Smooth muscle cell (in vitro differentiated cells): ENCODE measurements around the gene ANXA6. TPM values are rescaled to one million over a fixed set of nuclear protein-coding genes. Genes with fewer than 3 reads are reported as not detected.

ENCODE experiments used
- DNase-seq: peaks from one replicate; lab custom pipeline; 2025; ENCODE audit not compliant: unreplicated experiment; lab: John Stamatoyannopoulos, UW
- H2AFZ ChIP-seq: fragments of 200-600 bp; sonication (generic); 2 replicates; pipeline ENCODE4 v1.6.0; 2016; ENCODE audit warnings: antibody characterized with exemption, low read depth, mild to moderate bottlenecking
- H3F3A ChIP-seq: fragments of 200-600 bp; sonication (generic); 2 replicates; pipeline ENCODE4 v1.6.0; 2017; ENCODE audit warnings: antibody characterized with exemption, low read depth
- H3K27ac ChIP-seq: fragments of 200-600 bp; sonication (generic); 2 replicates; pipeline ENCODE4 v1.5.1; 2016; ENCODE audit warnings: low read depth, mild to moderate bottlenecking
- H3K27me3 ChIP-seq: fragments of 200-600 bp; sonication (generic); 2 replicates; pipeline ENCODE4 v1.6.1; 2016; ENCODE audit warnings: low read depth, mild to moderate bottlenecking
- H3K36me3 ChIP-seq: fragments of 200-600 bp; sonication (generic); 2 replicates; pipeline ENCODE4 v1.5.1; 2016; ENCODE audit warnings: low read depth
- H3K4me1 ChIP-seq: fragments of 200-600 bp; sonication (generic); 2 replicates; pipeline ENCODE4 v1.5.1; 2016; ENCODE audit warnings: low read depth
- H3K4me2 ChIP-seq: fragments of 200-600 bp; sonication (generic); 2 replicates; pipeline ENCODE4 v1.6.0; 2016; ENCODE audit warnings: mild to moderate bottlenecking
- H3K4me3 ChIP-seq: fragments of 200-600 bp; sonication (generic); 2 replicates; pipeline ENCODE4 v1.5.1; 2016; ENCODE audit warnings: mild to moderate bottlenecking
- H3K79me2 ChIP-seq: fragments of 200-600 bp; sonication (generic); 2 replicates; pipeline ENCODE4 v1.6.0; 2016; ENCODE audit warnings: low read depth, mild to moderate bottlenecking
- H3K9ac ChIP-seq: fragments of 200-600 bp; sonication (generic); 2 replicates; pipeline ENCODE4 v1.6.0; 2016; ENCODE audit warnings: low read depth
- H3K9me3 ChIP-seq: fragments of 200-600 bp; sonication (generic); replicated peaks from 2 replicates; pipeline ENCODE4 v1.5.1; 2016; ENCODE audit warnings: low read depth
- H4K20me1 ChIP-seq: fragments of 200-600 bp; sonication (generic); 2 replicates; pipeline ENCODE4 v1.6.0; 2016; ENCODE audit warnings: low read depth
- WGBS: methylation state at CpG from one replicate; pipeline ENCODE4 v1.1.7; 2016; ENCODE audit warnings: low lambda C conversion rate; 5-methylcytosine and 5-hydroxymethylcytosine counted together
- polyA plus RNA-seq: library from polyadenylated mRNA; unstranded; fragments of >200 nt; fragmentation: Nextera tagmentation; extraction: Ambion mirVana; gene quantifications from 2 replicates; pipeline ENCODE4 v1.2.1, GENCODE V29; 2016
- total RNA-seq: library from RNA; depleted of rRNA; stranded (reverse); fragments of >200 nt; gene quantifications from 2 replicates; pipeline ENCODE4 v1.2.3, GENCODE V29; 2014
- TF ChIP-seq, protein P1 (sequence below): fragments of 200-600 bp; sonication (generic); IDR thresholded peaks from 2 replicates; pipeline ENCODE4 v1.5.1; 2017; ENCODE audit warnings: borderline replicate concordance, mild to moderate bottlenecking, antibody characterized with exemption; ENCODE audit not compliant: insufficient read depth, poor library complexity, severe bottlenecking

Gene ANXA6
- total and polyA plus RNA-seq, 2 experiments from 2014 or later = 264 to 279 TPM

DNA sequence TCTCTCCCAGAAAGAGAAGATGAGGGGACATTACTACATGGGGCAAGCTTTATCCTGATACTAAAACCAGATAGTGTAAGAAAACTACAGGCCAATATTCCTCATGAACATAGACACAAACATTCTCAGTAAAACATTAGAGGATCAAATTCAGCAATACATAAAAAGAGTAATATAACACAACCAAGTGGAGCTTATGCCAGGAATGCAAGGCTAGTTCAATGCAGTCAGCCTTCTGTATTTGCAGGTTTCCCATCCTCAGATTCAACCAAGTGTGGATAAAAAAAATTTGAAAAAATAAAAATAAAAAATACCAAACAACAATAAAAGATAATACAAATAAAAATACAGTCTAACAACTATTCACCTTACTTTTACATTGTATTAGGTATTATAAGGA lies 35.0 kb upstream of the ANXA6 start:
- Histone ChIP-seq H3F3A (no peaks in the 10 kb centered on the region), H3K9ac (no peak overlapping the region), H3K79me2 (no peaks in the 10 kb centered on the region), H4K20me1 (no peaks in the 10 kb centered on the region), H3K4me1 (no peaks in the 10 kb centered on the region), H2AFZ (no peak overlapping the region), H3K27me3 (no peaks in the 10 kb centered on the region), H3K27ac (no peak overlapping the region), H3K4me3 (no peak overlapping the region), H3K9me3 (peaks cover 6% of the 10 kb centered on the region), H3K4me2 (no peak overlapping the region), H3K36me3 (no peaks in the 10 kb centered on the region)
- DNase-seq = no peak
- TF ChIP-seq, protein P1, sequence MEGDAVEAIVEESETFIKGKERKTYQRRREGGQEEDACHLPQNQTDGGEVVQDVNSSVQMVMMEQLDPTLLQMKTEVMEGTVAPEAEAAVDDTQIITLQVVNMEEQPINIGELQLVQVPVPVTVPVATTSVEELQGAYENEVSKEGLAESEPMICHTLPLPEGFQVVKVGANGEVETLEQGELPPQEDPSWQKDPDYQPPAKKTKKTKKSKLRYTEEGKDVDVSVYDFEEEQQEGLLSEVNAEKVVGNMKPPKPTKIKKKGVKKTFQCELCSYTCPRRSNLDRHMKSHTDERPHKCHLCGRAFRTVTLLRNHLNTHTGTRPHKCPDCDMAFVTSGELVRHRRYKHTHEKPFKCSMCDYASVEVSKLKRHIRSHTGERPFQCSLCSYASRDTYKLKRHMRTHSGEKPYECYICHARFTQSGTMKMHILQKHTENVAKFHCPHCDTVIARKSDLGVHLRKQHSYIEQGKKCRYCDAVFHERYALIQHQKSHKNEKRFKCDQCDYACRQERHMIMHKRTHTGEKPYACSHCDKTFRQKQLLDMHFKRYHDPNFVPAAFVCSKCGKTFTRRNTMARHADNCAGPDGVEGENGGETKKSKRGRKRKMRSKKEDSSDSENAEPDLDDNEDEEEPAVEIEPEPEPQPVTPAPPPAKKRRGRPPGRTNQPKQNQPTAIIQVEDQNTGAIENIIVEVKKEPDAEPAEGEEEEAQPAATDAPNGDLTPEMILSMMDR = no peak

DNA sequence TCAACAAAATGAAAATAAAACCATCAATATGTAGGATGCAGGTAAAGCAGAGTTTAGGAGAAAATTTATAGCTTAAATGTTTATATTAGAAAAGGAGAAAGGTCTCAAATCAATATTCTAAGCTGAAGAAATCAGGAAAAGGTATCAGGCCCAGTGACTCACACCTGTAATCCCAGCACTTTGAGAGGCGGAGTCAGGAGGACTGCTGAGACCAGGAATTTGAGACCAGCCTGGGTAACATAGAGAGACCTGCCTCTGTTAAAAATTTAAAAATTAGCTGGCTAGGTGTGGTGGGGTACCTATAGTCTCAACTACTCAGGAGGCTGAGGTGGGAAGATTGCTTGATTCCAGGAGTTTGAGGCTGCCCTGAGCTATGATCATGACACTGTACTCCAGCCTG lies 34.1 kb upstream of the ANXA6 start:
- no peak overlapping the region for H3K4me2 ChIP-seq
- no peak overlapping the region for H3K27ac ChIP-seq
- peaks cover 6% of the 10 kb centered on the region for H3K9me3 ChIP-seq
- H4K20me1 ChIP-seq = no peaks in the 10 kb centered on the region
- no peaks in the 10 kb centered on the region for H3K36me3 ChIP-seq
- no peak for DNase-seq
- TF ChIP-seq, protein P1 = no peak
- no peak overlapping the region for H2AFZ ChIP-seq
- H3K4me1 ChIP-seq = no peaks in the 10 kb centered on the region
- H3K9ac ChIP-seq = no peak overlapping the region
- H3K27me3 ChIP-seq = no peaks in the 10 kb centered on the region
- no peaks in the 10 kb centered on the region for H3F3A ChIP-seq
- no peak overlapping the region for H3K4me3 ChIP-seq
- WGBS = 92% methylated on average over 1 of the region's 1 CpG
- no peaks in the 10 kb centered on the region for H3K79me2 ChIP-seq

DNA sequence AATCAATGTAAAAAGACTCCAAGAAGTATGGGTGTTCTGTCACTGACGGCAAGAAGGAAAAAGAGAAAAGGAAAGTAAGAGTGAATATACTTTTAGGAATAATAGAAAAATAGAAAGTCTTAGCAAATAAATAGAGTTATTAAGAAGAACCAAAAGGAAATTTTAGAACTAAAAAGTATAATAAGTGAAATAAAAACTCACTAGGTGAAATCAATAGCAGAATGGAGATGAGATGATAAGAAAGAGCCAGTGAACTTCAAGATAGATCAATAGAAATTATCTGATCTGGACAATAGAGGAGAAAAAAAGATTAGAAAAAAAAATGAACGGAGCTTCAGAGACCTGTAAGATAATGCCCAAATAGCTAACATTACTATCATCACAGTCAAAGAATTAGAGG lies 31.6 kb upstream of the ANXA6 start:
- WGBS = 88% methylated on average over 2 of the region's 2 CpGs
- Histone ChIP-seq H3K9me3 (peaks cover 6% of the 10 kb centered on the region), H3F3A (no peaks in the 10 kb centered on the region), H2AFZ (no peak overlapping the region), H3K79me2 (no peaks in the 10 kb centered on the region), H3K4me2 (no peak overlapping the region), H4K20me1 (no peaks in the 10 kb centered on the region), H3K36me3 (no peaks in the 10 kb centered on the region), H3K9ac (no peak overlapping the region), H3K4me1 (no peaks in the 10 kb centered on the region), H3K27ac (no peak overlapping the region), H3K27me3 (no peaks in the 10 kb centered on the region), H3K4me3 (no peak overlapping the region)
- DNase-seq = no peak
- TF ChIP-seq, protein P1 = no peak

DNA sequence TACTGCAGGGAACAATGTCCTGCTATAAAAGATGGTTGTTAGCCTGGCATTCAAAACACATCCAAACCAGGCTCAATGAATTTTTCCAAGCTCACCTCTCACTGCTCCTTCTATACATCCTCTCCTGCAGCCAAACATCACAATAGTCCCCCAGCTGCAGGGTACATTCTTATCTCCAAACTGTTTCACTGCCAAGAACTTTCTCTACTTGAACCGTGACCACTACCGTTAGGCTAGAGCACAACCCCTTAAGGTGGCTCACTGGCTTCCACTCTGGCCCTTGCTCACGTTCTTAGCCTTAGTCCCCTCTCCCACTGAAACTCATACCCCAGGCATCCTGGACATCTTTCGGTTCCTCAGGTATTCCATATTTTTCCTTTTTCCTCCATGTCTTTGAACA lies 29.0 kb upstream of the ANXA6 start:
- no peaks in the 10 kb centered on the region for H3K36me3 ChIP-seq
- no peaks in the 10 kb centered on the region for H3K27me3 ChIP-seq
- TF ChIP-seq, protein P1 = no peak
- DNase-seq = no peak
- no peaks in the 10 kb centered on the region for H3F3A ChIP-seq
- no peak overlapping the region for H3K4me2 ChIP-seq
- no peaks in the 10 kb centered on the region for H4K20me1 ChIP-seq
- no peaks in the 10 kb centered on the region for H3K4me1 ChIP-seq
- no peak overlapping the region for H3K4me3 ChIP-seq
- no peaks in the 10 kb centered on the region for H3K9me3 ChIP-seq
- 89% methylated on average over 4 of the region's 4 CpGs for WGBS
- H3K9ac ChIP-seq = no peak overlapping the region
- no peak overlapping the region for H2AFZ ChIP-seq
- no peak overlapping the region for H3K27ac ChIP-seq
- no peaks in the 10 kb centered on the region for H3K79me2 ChIP-seq
